ENCODE data around the gene CCL13. TPM values are rescaled to one million over a fixed set of nuclear protein-coding genes. Genes with fewer than 3 reads are reported as not detected.

The CCL13 gene
- 10 to 100 TPM in 1 of 4 donors, 1 to 10 TPM in 3; 1.4 to 15.3 (median 4.1) TPM for total RNA-seq

DNA sequence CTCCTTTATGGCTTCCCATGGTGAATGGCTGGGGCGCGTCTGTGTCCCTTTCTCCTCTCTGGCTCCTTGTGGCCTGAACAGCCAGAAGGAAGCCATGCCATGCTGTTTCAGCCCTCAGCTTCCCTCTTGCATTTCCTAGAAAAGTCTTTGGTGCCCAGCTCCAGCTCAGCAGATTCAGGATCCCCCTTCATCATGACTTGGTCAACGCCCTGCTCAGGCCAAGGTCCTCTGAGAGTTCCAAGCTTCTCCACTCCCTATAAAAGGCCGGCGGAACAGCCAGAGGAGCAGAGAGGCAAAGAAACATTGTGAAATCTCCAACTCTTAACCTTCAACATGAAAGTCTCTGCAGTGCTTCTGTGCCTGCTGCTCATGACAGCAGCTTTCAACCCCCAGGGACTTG lies at the start of gene CCL13:
Gene CCL13 (plus strand): TSS at position 287 of the 400 bp plus-strand sequence. CDS start 47 bp downstream, at position 334.
- TF ChIP-seq, protein P1, sequence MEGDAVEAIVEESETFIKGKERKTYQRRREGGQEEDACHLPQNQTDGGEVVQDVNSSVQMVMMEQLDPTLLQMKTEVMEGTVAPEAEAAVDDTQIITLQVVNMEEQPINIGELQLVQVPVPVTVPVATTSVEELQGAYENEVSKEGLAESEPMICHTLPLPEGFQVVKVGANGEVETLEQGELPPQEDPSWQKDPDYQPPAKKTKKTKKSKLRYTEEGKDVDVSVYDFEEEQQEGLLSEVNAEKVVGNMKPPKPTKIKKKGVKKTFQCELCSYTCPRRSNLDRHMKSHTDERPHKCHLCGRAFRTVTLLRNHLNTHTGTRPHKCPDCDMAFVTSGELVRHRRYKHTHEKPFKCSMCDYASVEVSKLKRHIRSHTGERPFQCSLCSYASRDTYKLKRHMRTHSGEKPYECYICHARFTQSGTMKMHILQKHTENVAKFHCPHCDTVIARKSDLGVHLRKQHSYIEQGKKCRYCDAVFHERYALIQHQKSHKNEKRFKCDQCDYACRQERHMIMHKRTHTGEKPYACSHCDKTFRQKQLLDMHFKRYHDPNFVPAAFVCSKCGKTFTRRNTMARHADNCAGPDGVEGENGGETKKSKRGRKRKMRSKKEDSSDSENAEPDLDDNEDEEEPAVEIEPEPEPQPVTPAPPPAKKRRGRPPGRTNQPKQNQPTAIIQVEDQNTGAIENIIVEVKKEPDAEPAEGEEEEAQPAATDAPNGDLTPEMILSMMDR (IDR thresholded peaks at IDR 0.05) = no peak
- DNase-seq (ENCODE audit: low spot score) (no peak), ATAC-seq (ENCODE audit: low FRiP score) (no peak)

DNA sequence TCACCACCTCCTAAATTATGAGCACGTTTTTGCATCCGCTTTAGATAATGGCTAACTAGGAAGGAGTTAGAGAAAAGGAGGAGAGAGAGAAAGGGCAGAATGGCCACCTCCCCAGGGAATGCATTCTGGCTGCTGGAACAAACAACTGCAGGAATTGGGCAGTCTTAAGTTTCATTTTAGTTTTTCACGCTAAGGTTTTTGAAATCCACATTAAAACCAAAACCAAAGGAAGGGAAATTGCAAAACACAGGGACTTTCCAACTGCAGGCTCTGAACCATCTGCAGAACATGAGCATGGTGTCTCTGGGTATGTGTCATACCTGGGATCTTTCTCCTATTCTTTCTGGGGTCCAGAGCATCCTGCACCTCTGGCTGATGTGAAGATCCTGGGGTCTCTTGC lies 49.2 kb upstream of the CCL13 start:
- TF ChIP-seq, protein P1 (IDR thresholded peaks at IDR 0.05) = no peak
- ATAC-seq (ENCODE audit: low FRiP score) (no peak), DNase-seq (ENCODE audit: low spot score) (no peak)

DNA sequence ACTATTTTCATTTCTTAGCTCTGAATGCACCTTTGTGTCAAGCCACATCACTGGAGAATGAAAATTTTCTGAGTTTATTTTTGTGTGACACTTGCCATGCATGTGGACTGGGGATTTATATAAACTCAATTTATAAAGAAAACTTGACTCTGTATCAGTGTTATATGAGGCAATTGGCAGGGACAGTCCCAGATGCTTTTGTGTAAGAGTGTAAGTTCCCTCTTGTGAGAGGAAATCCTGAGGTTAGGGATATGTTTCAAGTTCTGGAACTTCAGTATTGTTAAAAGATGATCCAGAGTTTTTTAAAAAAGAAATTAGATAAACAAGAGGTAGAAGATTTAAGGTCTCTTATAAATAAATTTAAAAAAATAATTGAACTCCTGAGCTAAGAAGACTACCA lies 47.9 kb upstream of the CCL13 start:
- ATAC-seq (ENCODE audit: low FRiP score) = no peak
- TF ChIP-seq, protein P1 (IDR thresholded peaks at IDR 0.05) = no peak
- no peak for DNase-seq (ENCODE audit: low spot score)

DNA sequence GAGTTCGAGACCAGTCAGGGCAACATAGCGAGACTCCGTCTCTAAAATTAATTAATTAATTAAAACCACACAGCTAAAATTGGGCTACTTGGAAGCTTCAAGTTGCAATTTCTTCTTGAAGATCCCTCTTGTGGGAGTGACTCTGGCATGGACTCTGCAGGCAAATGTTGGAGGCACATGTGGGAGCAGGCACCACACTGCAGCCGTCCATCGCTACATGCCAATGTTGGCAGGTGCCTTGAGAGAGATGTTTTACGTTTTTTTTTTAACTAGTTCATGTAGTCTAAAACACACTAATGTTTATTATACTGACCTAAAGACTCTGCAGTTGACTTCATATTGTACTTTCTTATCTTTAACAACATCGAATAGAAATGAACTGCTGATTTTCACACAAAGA lies 45.0 kb upstream of the CCL13 start:
- TF ChIP-seq, protein P1 (IDR thresholded peaks at IDR 0.05) = no peak
- ATAC-seq (ENCODE audit: low FRiP score) (no peak), DNase-seq (ENCODE audit: low spot score) (no peak)

DNA sequence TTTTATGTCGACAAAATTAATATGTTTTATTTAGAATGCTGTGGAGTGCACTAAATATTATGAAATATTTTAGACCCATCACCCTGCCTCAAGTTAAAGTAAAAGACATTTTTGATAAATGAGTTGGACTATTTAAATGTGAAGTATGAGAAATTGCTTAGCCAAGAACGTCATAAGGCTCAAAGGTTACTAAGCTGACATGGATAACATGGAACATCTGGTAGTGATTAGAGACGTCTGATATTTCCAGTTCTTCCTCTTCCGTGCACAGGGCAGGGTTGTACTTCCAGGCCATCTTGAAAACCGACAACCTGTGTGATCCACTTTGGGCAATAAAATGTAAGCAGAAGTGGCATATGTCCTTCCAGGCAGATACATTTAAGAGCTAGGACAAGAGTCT lies 44.2 kb upstream of the CCL13 start:
- no peak for DNase-seq (ENCODE audit: low spot score)
- TF ChIP-seq, protein P1 (IDR thresholded peaks at IDR 0.05) = no peak
- peak; percentile 34 for ATAC-seq (ENCODE audit: low FRiP score)

DNA sequence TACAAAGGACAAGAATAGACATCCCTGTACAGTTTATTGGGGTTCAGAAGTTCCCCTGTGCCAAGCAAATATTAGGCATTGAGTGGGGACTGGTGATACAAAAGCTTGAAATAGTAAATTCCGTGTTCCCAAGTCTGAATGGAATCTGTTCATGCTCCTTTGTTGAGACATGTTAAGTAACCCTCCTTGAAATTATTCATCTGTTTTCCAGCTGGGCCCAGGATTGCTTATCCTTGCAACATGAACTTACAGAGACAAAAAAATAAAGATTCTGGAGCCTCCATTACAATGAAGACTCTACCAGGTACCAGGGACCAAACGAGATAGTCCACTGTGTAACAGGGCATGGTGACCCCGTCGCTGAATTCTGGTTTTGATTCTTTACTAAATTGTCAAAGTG lies 43.1 kb upstream of the CCL13 start:
- no peak for DNase-seq (ENCODE audit: low spot score)
- TF ChIP-seq, protein P1 (IDR thresholded peaks at IDR 0.05) = no peak
- no peak for ATAC-seq (ENCODE audit: low FRiP score)

DNA sequence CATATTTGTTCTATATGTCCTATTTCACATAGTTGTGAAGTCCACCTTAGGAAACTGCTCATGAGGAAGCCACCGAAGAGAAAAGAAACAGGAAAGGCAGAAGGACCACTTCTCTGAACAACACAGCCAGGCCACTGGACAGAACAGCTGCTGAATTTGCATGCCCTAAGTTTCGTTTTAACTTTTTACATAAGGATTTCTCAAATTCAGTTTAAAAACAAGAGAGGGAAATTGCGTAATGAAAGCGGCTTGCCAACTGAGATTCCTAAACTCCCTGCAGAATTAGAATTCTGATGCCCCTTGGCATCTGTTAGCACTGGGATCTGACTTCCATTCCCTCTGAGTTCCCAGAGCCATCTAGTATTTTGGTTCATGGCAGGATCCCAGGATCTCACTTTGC lies 42.0 kb upstream of the CCL13 start:
- ATAC-seq (ENCODE audit: low FRiP score) (peak; percentile 42), DNase-seq (ENCODE audit: low spot score) (no peak)
- TF ChIP-seq, protein P1 (IDR thresholded peaks at IDR 0.05) = no peak

Data from omental fat pad (tissue), 4 donors.